Stimulated activated CD8-positive, alpha-beta memory T cell treated with anti-CD3 and anti-CD28 coated beads, Interleukin-12 subunit alpha, Interleukin-12 subunit beta, amount 100 ng/mL, for 24 hours (primary cell): ENCODE measurements around the gene RRP7A.
"Not testable (repeated sequence)": the region's sequence is repeated elsewhere in the genome, so short reads cannot be mapped to it uniquely, and the experiment has no call there.

Source experiments
- DNase-seq: peaks from one replicate; pipeline ENCODE4 v3.0.0-alpha.2; 2020; ENCODE audit errors: extremely low read depth

The RRP7A gene

GRCh38 chr22:42495533-42496141 lies 24.0 kb downstream of the RRP7A start:
- DNase-seq = not testable (repeated sequence)

- no peak for DNase-seq
Observed at GRCh38 chr22:42493393-42493792, 26.2 kb downstream of the RRP7A start.

GRCh38 chr22:42492323-42492690 lies 27.3 kb downstream of the RRP7A start:
- no peak for DNase-seq

GRCh38 chr22:42490243-42490832 lies 29.3 kb downstream of the RRP7A start:
- no peak for DNase-seq

- no peak for DNase-seq
Observed at GRCh38 chr22:42489000-42489399, 30.6 kb downstream of the RRP7A start.

- DNase-seq = no peak
Observed at GRCh38 chr22:42484506-42484905, 35.1 kb downstream of the RRP7A start.

- DNase-seq = not testable (repeated sequence)
Observed at GRCh38 chr22:42483610-42484223, 35.9 kb downstream of the RRP7A start.

DNA sequence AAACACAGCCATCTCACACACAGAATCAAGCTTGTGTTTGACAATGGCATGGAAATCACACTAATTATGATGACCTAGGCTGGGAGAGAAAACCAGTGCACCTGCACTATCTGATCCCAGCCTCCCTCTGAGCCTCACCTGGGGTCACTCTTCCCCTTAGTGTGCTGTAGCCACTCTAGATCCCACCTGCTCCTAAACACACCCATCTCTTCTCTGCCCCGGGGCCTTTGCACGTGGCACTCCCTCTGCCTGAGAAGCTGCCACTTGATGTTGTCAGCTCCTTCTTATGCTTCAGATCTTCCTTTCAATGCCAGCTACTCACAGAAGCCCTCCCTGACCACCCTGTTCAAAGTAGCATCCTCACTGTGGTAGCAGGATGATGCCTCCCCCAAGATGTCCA lies 44.5 kb downstream of the RRP7A start:
- DNase-seq = no peak

GRCh38 chr22:42473484-42474193 lies 46.0 kb downstream of the RRP7A start:
- DNase-seq = no peak

GRCh38 chr22:42472671-42473070 lies 46.9 kb downstream of the RRP7A start:
- DNase-seq = no peak

GRCh38 chr22:42471441-42471840 lies 48.2 kb downstream of the RRP7A start:
- no peak for DNase-seq

GRCh38 chr22:42470366-42471082 lies 49.1 kb downstream of the RRP7A start:
- DNase-seq = no peak

- no peak for DNase-seq
Observed at GRCh38 chr22:42468841-42469240, 50.8 kb downstream of the RRP7A start.

DNA sequence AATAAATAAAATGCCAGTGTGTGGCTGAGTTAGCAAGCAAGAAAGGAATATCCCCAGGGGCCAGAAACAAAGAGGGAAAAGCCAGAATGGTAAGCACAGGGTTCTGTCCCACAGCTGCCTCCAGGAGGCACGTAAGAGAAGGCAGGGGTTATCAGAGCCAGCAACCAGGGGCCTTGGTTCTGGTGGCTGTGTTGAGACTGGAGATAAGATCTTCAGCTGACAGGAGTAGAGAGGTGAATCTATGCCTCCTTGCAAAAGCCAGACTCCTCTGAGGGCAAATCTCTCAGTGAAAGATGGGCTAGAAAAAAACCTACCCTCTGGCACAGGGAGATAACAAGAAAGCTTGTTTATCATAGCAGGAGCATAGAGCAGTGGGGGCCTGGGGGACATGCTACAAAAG lies 57.6 kb downstream of the RRP7A start:
- DNase-seq = no peak

DNA sequence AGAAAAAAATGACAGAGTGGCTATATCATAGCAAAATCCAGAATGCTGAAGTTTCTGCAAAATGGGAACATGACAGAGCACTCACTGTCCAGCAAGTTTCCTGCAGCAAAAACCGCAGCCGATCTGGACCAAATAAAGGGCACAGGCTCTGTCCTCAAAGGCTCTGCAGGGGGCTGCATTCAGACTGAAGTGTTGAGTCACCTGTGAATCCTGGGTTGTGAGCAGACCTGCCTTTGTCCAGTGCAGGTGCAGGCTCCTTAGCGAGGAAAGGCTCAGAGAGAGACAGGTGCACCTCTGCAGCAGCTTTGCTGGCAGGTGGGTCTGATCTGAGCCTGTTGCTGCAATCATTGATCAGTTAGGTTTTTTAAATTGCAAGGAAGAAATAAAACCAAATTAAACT lies 58.1 kb downstream of the RRP7A start:
- DNase-seq = no peak
